Measurements from ENCODE around the gene MEGF8.

The MEGF8 gene

DNA sequence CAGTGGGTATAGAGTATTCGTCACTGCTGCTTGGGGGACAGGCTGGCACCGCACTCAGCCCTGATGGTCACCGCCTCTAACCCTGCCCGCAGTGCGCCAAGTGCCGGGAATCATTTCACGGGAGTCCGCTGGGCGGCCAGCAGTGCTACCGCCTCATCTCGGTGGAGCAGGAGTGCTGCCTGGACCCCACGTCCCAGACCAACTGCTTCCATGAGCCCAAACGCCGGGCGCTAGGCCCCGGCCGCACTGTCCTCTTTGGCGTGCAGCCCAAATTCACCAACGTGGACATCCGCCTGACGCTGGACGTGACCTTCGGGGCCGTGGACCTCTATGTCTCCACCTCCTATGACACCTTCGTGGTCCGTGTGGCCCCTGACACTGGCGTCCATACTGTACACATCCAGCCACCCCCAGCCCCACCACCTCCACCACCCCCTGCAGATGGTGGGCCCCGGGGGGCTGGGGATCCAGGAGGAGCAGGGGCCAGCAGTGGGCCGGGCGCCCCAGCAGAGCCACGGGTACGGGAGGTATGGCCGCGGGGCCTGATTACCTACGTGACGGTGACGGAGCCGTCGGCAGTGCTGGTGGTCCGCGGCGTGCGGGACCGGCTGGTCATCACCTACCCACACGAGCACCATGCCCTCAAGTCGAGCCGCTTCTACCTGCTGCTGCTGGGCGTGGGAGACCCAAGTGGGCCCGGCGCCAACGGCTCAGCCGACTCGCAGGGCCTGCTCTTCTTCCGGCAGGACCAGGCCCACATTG is 50.2 kb downstream of the MEGF8 start:
- TF ChIP-seq CTCF (IDR thresholded peaks at IDR 0.05; ENCODE audit: insufficient read depth, low read length, poor library complexity, severe bottlenecking), result no peak
- Histone ChIP-seq H3K4me3 (replicated peaks; ENCODE audit: low read depth, low read length) (no peak overlapping the region), H3K36me3 (ENCODE audit: control insufficient read depth, insufficient read depth, low read length) (no peaks in the 10 kb centered on the region; the same call in 1 of the 2 replicates), H3K27me3 (replicated peaks; ENCODE audit: control insufficient read depth, insufficient read depth, low read length) (no peaks in the 10 kb centered on the region; the same call in 1 of the 2 replicates)
- DNase-seq (ENCODE audit: extremely low read depth, insufficient read length), result no peak

DNA sequence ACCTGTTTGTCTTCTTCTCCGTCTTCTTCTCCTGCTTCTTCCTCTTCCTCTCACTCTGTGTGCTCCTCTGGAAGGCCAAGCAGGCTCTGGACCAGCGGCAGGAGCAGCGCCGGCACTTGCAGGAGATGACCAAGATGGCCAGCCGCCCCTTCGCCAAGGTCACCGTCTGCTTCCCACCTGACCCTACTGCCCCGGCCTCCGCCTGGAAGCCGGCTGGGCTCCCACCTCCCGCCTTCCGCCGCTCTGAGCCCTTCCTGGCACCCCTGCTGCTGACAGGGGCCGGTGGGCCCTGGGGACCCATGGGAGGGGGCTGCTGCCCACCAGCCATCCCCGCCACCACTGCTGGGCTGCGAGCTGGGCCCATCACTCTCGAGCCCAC is 50.7 kb downstream of the MEGF8 start:
- no peaks in the 10 kb centered on the region; the same call in 1 of the 2 replicates for H3K27me3 ChIP-seq (replicated peaks; ENCODE audit: control insufficient read depth, insufficient read depth, low read length)

DNA sequence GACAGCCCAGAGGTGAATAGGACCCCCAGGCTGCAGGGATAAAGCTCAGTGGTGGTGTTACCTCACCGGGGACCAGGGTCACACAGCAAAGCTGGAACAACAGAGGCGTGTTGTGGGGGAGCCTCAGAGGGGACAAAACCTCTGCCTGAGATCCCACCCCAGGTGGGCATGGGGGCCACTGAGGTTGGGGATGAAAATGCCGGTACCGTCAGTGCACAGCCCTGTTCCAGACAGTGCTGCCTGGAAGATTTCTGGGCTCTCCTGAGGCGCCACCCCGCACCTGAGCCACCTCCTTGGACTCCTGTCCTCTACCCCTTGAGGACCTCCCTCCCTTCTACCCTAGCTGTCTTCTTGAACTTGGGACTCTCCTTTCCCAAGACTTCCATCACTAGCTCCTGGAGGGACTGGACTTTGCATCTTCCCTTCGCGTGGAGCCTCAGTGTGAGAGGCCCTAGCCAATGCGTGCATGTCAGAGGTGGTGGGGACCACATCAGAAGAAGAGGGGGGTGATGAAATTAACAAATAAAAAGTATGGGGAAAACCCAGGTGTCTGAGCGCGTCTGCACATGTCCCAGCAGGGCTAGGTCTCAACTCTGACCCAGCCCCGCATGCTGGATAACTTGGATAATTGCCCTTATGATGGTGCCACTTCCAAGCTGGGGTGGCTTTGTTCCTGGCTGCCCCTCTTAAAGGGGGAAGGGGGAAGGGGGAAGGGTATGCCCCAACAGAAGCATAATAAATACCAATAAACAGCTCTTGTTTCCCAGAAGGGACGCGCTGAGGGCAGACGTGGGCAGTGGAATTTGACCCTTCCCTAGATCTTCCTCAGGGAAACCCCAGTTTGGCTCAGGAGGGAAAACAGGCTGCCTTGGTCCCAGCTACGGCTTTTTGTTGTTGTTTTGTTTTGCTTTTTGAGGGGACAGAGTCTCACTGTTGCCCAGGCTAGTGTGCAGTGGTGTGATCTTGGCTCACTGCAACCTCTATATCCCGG is 53.1 kb downstream of the MEGF8 start:
- TF ChIP-seq CTCF (IDR thresholded peaks at IDR 0.05; ENCODE audit: insufficient read depth, low read length, poor library complexity, severe bottlenecking), result no peak
- Histone ChIP-seq H3K27me3 (replicated peaks; ENCODE audit: control insufficient read depth, insufficient read depth, low read length) (no peaks in the 10 kb centered on the region; the same call in none of the 2 replicates), H3K36me3 (ENCODE audit: control insufficient read depth, insufficient read depth, low read length) (no peaks in the 10 kb centered on the region; the same call in 1 of the 2 replicates), H3K4me3 (replicated peaks; ENCODE audit: low read depth, low read length) (no peak overlapping the region)
- no peak for DNase-seq (ENCODE audit: extremely low read depth, insufficient read length)

More for the DNA sequence above, 50.7 kb downstream of the MEGF8 start:
- DNase-seq (ENCODE audit: extremely low read depth, insufficient read length), result no peak
- no peak for TF ChIP-seq CTCF (IDR thresholded peaks at IDR 0.05; ENCODE audit: insufficient read depth, low read length, poor library complexity, severe bottlenecking)
- no peaks in the 10 kb centered on the region; the same call in 1 of the 2 replicates for H3K36me3 ChIP-seq (ENCODE audit: control insufficient read depth, insufficient read depth, low read length)
- H3K4me3 ChIP-seq (replicated peaks; ENCODE audit: low read depth, low read length), result no peak overlapping the region

DNA sequence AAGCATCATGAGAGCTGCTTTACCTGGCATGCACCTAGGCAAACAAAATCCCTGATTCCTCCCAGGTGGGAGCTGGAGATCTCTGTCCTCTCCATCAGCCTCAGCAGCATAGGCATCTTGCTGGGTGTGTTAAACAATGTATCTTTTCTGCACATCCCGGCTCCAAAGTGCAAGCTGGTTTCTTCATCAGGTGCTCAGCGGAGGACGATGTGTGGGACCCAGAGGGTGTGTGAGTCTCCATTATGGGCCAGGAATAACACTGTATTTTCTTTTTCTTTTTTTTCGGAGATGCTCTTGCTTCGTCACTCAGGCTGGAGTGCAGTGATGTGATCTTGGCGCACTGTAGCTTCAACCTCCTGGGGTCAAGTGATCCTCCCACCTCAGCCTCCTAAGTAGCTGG is 54.7 kb downstream of the MEGF8 start:
- no peaks in the 10 kb centered on the region; the same call in none of the 2 replicates for H3K27me3 ChIP-seq (replicated peaks; ENCODE audit: control insufficient read depth, insufficient read depth, low read length)
- no peak for TF ChIP-seq CTCF (IDR thresholded peaks at IDR 0.05; ENCODE audit: insufficient read depth, low read length, poor library complexity, severe bottlenecking)

GRCh38 chr19:42386974-42387707 is 61.7 kb downstream of the MEGF8 start:
- Histone ChIP-seq H3K36me3 (ENCODE audit: control insufficient read depth, insufficient read depth, low read length) (no peaks in the 10 kb centered on the region), H3K4me3 (replicated peaks; ENCODE audit: low read depth, low read length) (no peak overlapping the region; the same call in 1 of the 2 replicates), H3K27me3 (replicated peaks; ENCODE audit: control insufficient read depth, insufficient read depth, low read length) (no peaks in the 10 kb centered on the region; the same call in 1 of the 2 replicates)
- TF ChIP-seq CTCF (IDR thresholded peaks at IDR 0.05; ENCODE audit: insufficient read depth, low read length, poor library complexity, severe bottlenecking), result peak; percentile 48
- DNase-seq (ENCODE audit: extremely low read depth, insufficient read length), result peak; percentile 70

More for the DNA sequence above, 54.7 kb downstream of the MEGF8 start:
- no peak for DNase-seq (ENCODE audit: extremely low read depth, insufficient read length)
- Histone ChIP-seq H3K4me3 (replicated peaks; ENCODE audit: low read depth, low read length) (no peak overlapping the region), H3K36me3 (ENCODE audit: control insufficient read depth, insufficient read depth, low read length) (no peaks in the 10 kb centered on the region; the same call in 1 of the 2 replicates)

Measured in GM06990 (cell line).